ENCODE results near the gene LDLRAD4.

- TF ChIP-seq, protein P1, sequence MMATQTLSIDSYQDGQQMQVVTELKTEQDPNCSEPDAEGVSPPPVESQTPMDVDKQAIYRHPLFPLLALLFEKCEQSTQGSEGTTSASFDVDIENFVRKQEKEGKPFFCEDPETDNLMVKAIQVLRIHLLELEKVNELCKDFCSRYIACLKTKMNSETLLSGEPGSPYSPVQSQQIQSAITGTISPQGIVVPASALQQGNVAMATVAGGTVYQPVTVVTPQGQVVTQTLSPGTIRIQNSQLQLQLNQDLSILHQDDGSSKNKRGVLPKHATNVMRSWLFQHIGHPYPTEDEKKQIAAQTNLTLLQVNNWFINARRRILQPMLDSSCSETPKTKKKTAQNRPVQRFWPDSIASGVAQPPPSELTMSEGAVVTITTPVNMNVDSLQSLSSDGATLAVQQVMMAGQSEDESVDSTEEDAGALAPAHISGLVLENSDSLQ (IDR thresholded peaks at IDR 0.05): no peak
- TF ChIP-seq SP1 (IDR thresholded peaks at IDR 0.05): no peak
- no peak for TF ChIP-seq SUZ12 (IDR thresholded peaks at IDR 0.05)
- no peak for TF ChIP-seq BHLHE40 (IDR thresholded peaks at IDR 0.05; ENCODE audit: borderline replicate concordance)
- no peak for TF ChIP-seq FOXK2 (IDR thresholded peaks at IDR 0.05)
- no peak for TF ChIP-seq ARNT (IDR thresholded peaks at IDR 0.05)
- no peak for TF ChIP-seq TARDBP (IDR thresholded peaks at IDR 0.05)
- TF ChIP-seq FOXA1 (IDR thresholded peaks at IDR 0.05): no peak
- TF ChIP-seq HDGF (IDR thresholded peaks at IDR 0.05; ENCODE audit: borderline replicate concordance): no peak
Measured at GRCh38 chr18:13630716-13631268, 412.2 kb downstream of the LDLRAD4 start.

All from HEK293T (cell line).